Esophagus muscularis mucosa (tissue), 4 donors: ENCODE data around the gene DISC1.
A peak's percentile ranks its signal among the peaks of the same experiment; 100 is the strongest.

Experiments used
- EP300 ChIP-seq: sonication (generic); formaldehyde crosslinking; IDR thresholded peaks from one replicate; pipeline ENCODE4 v1.6.1; 2017; ENCODE audit warnings: antibody characterized with exemption
- POLR2A ChIP-seq: fragments of 450-650 bp; IDR thresholded peaks from one replicate; pipeline ENCODE4 v1.6.1; 2017; ENCODE audit warnings: antibody characterized with exemption, moderate library complexity, mild to moderate bottlenecking, low read depth
- POLR2AphosphoS5 ChIP-seq, 2 donors: sonication (generic); formaldehyde crosslinking; IDR thresholded peaks; one replicate each; pipeline ENCODE4 v1.6.1; 2017; ENCODE audit warnings: antibody characterized with exemption in 2 of 2
- TF ChIP-seq, protein P1 (sequence below), 3 experiments: fragments of 200-600 bp in 2 of 3; fragments of 450-650 bp in 1 of 3; sonication (generic) in 2 of 3; IDR thresholded peaks; one replicate each; pipeline ENCODE4 v1.5.1; 2017 to 2019; ENCODE audit warnings: antibody characterized with exemption in 3 of 3, mild to moderate bottlenecking in 2 of 3, moderate library complexity in 1 of 3

DNA sequence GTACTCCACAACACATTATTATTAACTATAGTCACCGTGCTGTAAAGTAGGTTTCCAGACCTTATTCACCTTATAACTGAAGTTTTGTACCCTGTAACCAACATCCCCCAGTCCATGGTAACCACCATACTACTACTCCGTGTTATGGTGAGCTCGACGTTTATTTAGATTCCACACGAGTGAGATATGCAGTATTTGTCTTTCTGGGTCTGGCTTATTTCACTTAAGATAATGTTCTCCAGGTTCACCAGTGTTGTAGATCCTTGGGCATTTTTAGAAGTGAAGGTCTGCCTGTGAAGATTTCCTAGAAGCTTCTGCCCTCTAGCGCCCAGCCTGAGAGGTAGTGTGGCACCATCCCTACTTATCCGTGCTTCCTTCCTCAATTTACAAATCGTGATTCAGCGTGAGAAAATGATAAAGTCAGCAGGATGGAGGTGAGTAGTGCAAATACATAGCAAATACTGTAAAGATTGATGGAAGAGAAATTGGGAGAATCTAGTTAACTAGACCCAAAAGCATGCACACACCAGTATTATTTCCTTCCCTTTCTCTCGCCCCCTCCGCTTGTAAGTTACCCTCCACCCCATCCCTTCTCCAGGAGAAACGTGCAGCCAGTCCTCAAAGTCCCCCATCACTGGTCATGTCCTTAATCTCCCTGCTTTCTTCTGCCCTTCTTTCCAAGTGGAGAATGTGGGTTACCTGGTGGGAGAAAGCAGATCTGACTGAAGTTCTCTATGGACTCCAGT, 36.0 kb upstream of the DISC1 start:
- TF ChIP-seq, protein P1, sequence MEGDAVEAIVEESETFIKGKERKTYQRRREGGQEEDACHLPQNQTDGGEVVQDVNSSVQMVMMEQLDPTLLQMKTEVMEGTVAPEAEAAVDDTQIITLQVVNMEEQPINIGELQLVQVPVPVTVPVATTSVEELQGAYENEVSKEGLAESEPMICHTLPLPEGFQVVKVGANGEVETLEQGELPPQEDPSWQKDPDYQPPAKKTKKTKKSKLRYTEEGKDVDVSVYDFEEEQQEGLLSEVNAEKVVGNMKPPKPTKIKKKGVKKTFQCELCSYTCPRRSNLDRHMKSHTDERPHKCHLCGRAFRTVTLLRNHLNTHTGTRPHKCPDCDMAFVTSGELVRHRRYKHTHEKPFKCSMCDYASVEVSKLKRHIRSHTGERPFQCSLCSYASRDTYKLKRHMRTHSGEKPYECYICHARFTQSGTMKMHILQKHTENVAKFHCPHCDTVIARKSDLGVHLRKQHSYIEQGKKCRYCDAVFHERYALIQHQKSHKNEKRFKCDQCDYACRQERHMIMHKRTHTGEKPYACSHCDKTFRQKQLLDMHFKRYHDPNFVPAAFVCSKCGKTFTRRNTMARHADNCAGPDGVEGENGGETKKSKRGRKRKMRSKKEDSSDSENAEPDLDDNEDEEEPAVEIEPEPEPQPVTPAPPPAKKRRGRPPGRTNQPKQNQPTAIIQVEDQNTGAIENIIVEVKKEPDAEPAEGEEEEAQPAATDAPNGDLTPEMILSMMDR (IDR thresholded peaks at IDR 0.05): peak; percentile 72 to 77 (median 73)
- TF ChIP-seq POLR2AphosphoS5 (IDR thresholded peaks at IDR 0.05) (no peak), EP300 (no peak), POLR2A (no peak)
